H7 (cell line): ENCODE results near the gene TNFSF13. TPM values are rescaled to one million over a fixed set of nuclear protein-coding genes. Genes with fewer than 3 reads are reported as not detected.
A peak's percentile ranks its signal among the peaks of the same experiment; 100 is the strongest.

ENCODE experiments used
- DNase-seq: peaks from one replicate; pipeline ENCODE4 v3.0.0; 2012
- H3K27me3 ChIP-seq: 2 replicates; pipeline ENCODE4 v1.6.0; 2011; ENCODE audit warnings: mild to moderate bottlenecking, low read length; ENCODE audit not compliant: control insufficient read depth, insufficient read depth
- H3K36me3 ChIP-seq: replicated peaks from 2 replicates; pipeline ENCODE4 v1.5.1; 2011; ENCODE audit warnings: low read length; ENCODE audit not compliant: control insufficient read depth, insufficient read depth
- H3K4me3 ChIP-seq: 2 replicates; pipeline ENCODE4 v1.5.1; 2011; ENCODE audit warnings: low read depth, mild to moderate bottlenecking, control low read depth, low read length, moderate library complexity; ENCODE audit not compliant: insufficient read depth
- total RNA-seq: library from RNA; depleted of rRNA; stranded (reverse); fragments of >200 nt; shearing (Covaris generic); gene quantifications from 2 replicates; pipeline ENCODE4 v1.2.3, GENCODE V29; 2014; rRNA removed

TNFSF13 gene, protein sequence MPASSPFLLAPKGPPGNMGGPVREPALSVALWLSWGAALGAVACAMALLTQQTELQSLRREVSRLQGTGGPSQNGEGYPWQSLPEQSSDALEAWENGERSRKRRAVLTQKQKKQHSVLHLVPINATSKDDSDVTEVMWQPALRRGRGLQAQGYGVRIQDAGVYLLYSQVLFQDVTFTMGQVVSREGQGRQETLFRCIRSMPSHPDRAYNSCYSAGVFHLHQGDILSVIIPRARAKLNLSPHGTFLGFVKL
- total RNA-seq = 0.94 and 1.7 TPM in 2 replicates

DNA sequence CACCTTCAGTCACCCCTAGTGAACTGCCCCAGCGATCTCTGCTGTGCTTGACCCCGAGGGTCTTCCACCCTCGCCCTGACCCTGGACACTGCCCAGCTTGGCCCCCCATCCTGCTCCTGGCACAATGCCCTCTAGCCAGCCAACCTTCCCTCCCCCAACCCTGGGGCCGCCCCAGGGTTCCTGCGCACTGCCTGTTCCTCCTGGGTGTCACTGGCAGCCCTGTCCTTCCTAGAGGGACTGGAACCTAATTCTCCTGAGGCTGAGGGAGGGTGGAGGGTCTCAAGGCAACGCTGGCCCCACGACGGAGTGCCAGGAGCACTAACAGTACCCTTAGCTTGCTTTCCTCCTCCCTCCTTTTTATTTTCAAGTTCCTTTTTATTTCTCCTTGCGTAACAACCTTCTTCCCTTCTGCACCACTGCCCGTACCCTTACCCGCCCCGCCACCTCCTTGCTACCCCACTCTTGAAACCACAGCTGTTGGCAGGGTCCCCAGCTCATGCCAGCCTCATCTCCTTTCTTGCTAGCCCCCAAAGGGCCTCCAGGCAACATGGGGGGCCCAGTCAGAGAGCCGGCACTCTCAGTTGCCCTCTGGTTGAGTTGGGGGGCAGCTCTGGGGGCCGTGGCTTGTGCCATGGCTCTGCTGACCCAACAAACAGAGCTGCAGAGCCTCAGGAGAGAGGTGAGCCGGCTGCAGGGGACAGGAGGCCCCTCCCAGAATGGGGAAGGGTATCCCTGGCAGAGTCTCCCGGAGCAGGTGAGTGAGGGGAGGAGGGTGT is at the start of gene TNFSF13:
Gene TNFSF13, plus strand, starts transcription at position 207 of the 776 bp plus-strand sequence. Its CDS starts 290 bp downstream, at position 497.
- Histone ChIP-seq H3K27me3 (no peaks in the 10 kb centered on the region), H3K36me3 (peaks cover under 1% of the 10 kb centered on the region; the same call in 1 of the 2 replicates), H3K4me3 (0 out of 2 replicates have a peak within 1 kb of the TSS, but pooled peaks have one; percentile 8)
- DNase-seq = no peak

GRCh38 chr17:7508846-7509245 is 49.7 kb upstream of the TNFSF13 start:
- H3K4me3 ChIP-seq = no peak overlapping the region
- no peak for DNase-seq
- peaks cover 51% of the 10 kb centered on the region for H3K36me3 ChIP-seq
- H3K27me3 ChIP-seq = no peaks in the 10 kb centered on the region

- DNase-seq = no peak
- Histone ChIP-seq H3K36me3 (peaks cover 53% of the 10 kb centered on the region), H3K4me3 (no peak overlapping the region), H3K27me3 (no peaks in the 10 kb centered on the region)
Observed at GRCh38 chr17:7509937-7510336, 48.6 kb upstream of the TNFSF13 start.

DNA sequence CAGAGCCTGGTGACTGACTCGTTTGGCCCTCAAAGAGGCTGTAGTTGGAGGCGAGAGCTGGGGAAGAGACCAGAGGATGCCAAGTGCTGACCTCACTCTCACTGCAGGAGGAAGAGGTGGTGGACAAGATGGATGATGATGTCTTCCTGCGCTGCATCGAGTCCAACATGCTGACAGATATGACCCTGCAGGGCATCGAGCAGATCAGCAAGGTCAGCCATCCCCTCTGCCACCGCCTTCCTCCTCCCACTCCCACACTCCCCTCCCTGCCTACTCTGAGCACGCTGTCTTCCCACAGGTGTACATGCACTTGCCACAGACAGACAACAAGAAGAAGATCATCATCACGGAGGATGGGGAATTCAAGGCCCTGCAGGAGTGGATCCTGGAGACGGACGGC is 47.4 kb upstream of the TNFSF13 start:
- Histone ChIP-seq H3K4me3 (no peak overlapping the region), H3K27me3 (no peaks in the 10 kb centered on the region), H3K36me3 (peaks cover 50% of the 10 kb centered on the region)
- no peak for DNase-seq

- Histone ChIP-seq H3K4me3 (no peak overlapping the region), H3K36me3 (peaks cover 45% of the 10 kb centered on the region), H3K27me3 (no peaks in the 10 kb centered on the region)
- DNase-seq = no peak
Observed at GRCh38 chr17:7512105-7512504, 46.4 kb upstream of the TNFSF13 start.

GRCh38 chr17:7512824-7513540 is 45.6 kb upstream of the TNFSF13 start:
- Histone ChIP-seq H3K4me3 (no peak overlapping the region), H3K36me3 (peaks cover 45% of the 10 kb centered on the region), H3K27me3 (no peaks in the 10 kb centered on the region)
- no peak for DNase-seq

DNA sequence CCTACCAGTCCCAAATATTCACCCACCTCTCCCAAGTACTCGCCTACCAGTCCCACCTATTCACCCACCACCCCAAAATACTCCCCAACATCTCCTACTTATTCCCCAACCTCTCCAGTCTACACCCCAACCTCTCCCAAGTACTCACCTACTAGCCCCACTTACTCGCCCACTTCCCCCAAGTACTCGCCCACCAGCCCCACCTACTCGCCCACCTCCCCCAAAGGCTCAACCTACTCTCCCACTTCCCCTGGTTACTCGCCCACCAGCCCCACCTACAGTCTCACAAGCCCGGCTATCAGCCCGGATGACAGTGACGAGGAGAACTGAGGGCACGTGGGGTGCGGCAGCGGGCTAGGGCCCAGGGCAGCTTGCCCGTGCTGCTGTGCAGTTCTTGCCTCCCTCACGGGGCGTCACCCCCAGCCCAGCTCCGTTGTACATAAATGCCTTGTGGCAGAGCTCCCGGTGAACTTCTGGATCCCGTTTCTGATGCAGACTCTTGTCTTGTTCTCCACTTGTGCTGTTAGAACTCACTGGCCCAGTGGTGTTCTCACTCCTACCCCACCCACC is 44.6 kb upstream of the TNFSF13 start:
- peak; percentile 49 for DNase-seq
- Histone ChIP-seq H3K36me3 (peaks cover 41% of the 10 kb centered on the region), H3K27me3 (no peaks in the 10 kb centered on the region), H3K4me3 (no peak overlapping the region)

GRCh38 chr17:7515911-7516610 is 42.5 kb upstream of the TNFSF13 start:
- DNase-seq = no peak
- Histone ChIP-seq H3K27me3 (no peaks in the 10 kb centered on the region), H3K36me3 (peaks cover 29% of the 10 kb centered on the region), H3K4me3 (no peak overlapping the region)

DNA sequence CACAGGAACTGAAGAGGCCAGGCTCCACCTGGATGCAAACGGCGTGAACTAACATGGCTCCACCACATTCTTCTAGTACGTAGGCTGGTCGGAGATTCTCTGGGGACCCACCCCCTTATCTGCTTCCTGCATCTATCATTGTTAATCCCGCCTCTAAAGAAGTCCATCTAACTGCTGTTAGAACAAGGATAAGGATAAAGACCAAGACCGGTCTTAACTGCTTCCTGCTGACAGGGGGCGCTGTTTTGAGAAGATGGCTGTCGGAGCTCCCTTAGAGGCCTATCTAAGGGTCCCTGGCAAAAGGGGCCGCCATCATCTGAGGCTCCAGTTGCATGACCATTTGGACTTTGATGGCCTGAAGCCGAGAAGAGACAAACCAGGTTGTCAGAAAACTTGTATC is 35.5 kb upstream of the TNFSF13 start:
- DNase-seq = peak; percentile 86
- H3K27me3 ChIP-seq = no peaks in the 10 kb centered on the region
- H3K4me3 ChIP-seq = no peak overlapping the region
- no peaks in the 10 kb centered on the region for H3K36me3 ChIP-seq

- no peaks in the 10 kb centered on the region for H3K36me3 ChIP-seq
- no peak overlapping the region for H3K4me3 ChIP-seq
- no peak for DNase-seq
- no peaks in the 10 kb centered on the region for H3K27me3 ChIP-seq
Observed at GRCh38 chr17:7528842-7529241, 29.7 kb upstream of the TNFSF13 start.

- no peak for DNase-seq
- no peak overlapping the region for H3K4me3 ChIP-seq
- H3K27me3 ChIP-seq = no peaks in the 10 kb centered on the region
- H3K36me3 ChIP-seq = no peaks in the 10 kb centered on the region
Observed at GRCh38 chr17:7530023-7530900, 28.3 kb upstream of the TNFSF13 start.

DNA sequence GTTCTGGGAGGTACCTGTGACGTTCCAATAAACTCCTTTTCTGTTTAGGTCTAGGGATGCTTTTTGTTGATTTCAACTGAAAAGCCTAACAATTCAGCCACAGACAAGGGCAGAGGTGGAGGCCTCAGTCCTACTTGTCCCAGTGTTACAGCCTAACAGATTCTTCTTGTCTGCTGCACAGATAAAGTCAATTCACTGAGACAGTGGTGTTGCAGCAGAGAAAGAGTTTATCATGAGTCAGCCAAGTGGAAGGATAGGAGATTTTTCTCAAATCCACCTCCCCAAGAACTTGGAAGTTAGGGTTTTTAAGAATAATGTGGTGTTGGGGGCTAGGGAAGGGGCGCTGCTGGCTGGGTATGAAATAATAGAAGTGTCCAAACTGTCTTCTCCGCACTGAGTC is 20.5 kb upstream of the TNFSF13 start:
- Histone ChIP-seq H3K36me3 (no peaks in the 10 kb centered on the region), H3K4me3 (no peak overlapping the region), H3K27me3 (no peaks in the 10 kb centered on the region)
- DNase-seq = no peak

DNA sequence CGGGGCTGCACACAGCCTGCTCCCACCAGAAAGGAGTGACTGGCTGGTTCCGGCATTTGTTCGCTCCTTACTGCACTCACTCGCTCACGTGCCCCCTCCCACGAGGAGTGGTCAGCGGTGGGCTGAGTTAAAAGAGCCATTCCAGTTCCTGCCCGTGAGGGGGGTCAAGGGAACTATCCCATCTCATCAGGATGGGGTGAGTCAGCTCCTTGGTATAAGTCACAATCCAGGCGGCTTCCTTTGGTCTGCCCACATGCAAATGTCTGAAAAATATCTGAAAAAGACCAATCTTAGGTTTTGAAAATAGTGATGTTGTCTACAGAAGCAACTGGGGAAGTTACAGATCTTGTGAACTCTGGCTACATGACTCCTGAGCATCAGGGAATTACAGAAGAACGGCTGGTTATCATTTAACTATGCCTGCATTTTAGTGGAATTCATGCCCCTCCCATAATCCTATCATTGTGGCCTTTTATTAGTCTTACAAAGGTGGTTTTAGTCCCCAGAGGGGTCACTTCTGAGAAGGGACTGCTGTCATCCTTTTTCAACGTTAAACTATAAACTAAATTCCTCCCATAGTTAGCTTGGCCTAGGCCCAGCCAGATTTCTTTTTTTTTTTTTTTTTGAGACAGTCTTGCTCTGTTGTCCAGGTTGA is 19.5 kb upstream of the TNFSF13 start:
- no peaks in the 10 kb centered on the region for H3K36me3 ChIP-seq
- no peak for DNase-seq
- H3K4me3 ChIP-seq = no peak overlapping the region
- no peaks in the 10 kb centered on the region for H3K27me3 ChIP-seq
